NCI-H2196 (cell line): ENCODE data around the gene UPK3B.
"Not testable (repeated sequence)": the region's sequence is repeated elsewhere in the genome, so short reads cannot be mapped to it uniquely, and the experiment has no call there.

Source experiments
- DNase-seq: peaks from one replicate; lab custom pipeline; 2025; ENCODE audit not compliant: unreplicated experiment; lab: John Stamatoyannopoulos, UW

UPK3B gene

DNA sequence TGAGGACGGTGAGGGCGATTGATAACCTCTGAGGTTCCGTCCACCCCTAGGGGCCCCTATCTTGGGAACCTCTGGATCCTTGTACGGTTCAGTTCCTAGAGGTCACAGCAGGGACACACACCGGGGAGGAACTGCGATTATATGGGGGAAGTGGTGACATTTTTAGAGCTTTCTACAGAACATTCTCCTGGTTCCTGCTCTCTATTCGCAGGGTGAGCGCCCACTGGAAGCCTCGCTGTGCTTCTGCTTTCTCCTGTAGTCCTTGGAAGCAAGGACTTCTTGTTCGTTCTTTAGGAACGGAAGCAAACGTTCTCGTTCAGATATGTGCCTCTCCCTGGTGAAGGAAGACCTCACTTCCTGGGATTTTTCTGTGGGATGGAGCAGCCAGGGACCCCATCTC lies 22.4 kb upstream of the UPK3B start:
- DNase-seq: not testable (repeated sequence)

DNA sequence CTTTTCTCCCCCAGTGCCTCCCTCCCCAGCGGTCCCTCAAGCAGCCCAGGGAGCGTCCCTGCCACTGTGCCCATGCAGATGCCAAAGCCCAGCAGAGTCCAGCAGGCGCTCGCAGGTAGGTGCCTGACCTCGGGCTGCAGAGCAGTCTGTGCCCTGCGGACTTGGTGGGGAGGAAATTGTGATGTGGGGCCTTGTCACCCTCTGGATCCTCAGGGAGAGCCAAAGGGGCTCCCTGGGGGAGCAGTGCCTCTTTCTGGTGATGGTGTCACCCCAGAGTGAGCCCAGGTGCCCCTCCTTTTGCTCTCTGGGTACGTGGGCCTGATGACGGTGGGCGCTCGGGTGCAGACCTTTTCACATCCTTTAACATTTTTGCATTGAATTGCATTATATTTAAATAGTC lies 18.2 kb upstream of the UPK3B start:
- not testable (repeated sequence) for DNase-seq

DNA sequence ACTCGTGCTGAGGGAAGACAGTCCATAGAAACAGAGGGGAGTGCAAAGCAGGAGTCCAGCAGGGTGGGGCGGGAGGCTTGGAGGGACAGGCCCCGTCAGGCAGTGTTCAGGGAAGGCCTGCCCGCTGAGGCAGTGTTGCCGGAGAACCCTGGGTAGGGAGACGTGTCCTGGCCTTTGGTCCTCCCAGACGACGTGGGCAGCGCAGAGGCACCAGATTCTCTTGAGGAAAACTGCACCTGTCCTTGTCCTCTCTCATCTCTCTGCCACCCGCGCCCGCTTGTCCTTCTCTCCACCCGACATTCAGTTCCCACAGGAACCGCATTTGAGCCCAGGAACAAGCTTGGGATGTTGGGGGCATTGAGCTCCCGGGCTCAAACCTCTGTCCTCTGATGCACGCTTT lies 14.6 kb upstream of the UPK3B start:
- not testable (repeated sequence) for DNase-seq

DNA sequence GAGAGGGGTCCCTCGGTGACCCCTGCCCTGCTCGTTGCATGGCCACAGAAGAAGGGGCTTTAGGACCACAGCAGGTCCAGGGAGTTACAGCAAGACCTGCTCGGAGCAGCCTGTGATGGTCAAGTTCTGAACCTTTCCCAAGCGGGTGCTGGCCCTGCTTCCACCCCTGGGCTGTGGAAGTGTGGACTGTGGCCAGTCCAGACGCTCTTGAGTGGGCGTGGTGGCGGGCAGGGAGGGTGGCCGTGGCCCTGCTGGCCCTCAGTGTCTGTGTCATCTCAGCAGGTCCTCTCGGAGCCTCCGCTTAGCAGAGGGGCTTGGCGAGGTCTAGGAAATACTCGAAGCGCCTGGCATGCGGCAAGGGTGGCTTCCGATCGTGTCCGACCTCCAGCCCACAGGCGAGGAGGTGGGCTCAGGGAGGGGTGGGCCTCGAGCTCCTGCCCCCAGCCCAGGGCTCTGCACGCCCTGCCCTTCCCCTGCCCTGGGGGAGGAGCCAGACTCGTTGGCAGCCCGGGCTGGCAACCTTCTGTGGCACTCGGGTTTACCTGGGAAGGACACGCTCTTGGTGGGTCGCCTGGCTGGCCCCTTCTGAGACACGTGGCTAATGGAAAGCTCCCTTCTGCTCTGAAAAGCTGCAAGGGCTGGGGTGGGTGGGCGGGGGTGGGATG lies 12.3 kb upstream of the UPK3B start:
- not testable (repeated sequence) for DNase-seq

DNA sequence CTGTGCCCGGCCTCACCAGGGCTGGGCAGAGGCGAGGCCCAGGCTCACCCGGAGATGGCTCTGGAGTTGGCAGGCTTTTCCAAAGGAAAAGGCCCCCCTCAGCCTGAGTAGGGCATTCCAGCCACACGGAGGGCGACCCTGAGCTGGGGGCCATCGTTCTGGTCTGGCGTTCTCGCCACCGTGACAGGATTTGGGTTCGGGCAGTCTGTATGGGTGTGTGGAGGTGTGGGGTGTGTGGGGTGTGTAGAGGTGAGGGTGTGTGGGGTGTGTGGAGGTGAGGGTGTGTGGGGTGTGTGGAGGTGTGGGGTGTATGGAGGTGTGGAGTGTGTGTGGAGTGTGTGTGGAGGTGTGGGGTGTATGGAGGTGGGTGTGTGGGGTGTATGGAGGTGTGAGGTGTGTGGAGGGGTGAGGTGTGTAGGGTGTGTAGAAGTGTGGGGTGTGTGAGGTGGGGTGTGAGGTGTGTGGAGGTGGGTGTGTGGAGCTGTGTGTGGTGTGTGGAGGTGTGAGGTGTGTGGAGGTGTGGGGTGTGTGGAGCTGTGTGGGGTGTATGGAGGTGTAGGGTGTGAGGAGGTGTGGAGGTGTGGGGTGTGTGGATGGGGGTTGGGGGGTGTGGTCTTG lies 11.7 kb upstream of the UPK3B start:
- not testable (repeated sequence) for DNase-seq

DNA sequence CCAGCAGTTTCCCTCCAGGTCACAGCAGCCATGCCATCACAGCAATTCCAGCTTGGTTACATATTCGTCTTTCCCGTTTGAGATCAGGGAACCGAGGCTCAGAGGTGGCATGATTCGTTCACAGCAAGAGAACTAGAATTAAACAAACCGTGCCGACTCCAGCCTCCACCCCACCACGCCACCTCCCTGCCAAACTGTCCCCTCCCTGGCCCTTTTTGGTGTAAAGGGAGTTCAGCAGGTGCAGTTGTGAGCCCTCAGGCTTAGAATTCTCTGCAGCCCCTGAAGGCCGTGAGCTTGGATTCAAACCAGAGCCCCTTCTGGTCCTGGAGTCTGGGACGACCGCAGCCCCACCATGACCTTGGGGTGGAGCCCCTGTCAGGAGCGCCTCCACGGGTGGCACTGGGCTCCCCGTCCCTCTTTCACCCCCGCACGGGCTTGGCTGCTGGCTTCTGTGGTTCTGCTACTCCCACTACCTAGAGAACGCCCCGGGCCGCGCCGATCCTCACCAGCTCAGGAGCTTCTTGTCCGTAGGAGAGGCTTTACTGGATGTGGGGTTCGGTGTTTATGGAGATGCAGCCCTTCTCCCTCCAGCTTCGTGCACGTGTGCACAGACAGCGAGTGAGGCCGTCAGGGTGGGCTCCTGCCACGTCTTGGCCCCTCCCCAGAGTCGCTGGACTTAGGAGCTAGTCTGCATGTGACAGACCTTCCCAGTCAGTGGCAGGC lies 11.0 kb upstream of the UPK3B start:
- DNase-seq: not testable (repeated sequence)

DNA sequence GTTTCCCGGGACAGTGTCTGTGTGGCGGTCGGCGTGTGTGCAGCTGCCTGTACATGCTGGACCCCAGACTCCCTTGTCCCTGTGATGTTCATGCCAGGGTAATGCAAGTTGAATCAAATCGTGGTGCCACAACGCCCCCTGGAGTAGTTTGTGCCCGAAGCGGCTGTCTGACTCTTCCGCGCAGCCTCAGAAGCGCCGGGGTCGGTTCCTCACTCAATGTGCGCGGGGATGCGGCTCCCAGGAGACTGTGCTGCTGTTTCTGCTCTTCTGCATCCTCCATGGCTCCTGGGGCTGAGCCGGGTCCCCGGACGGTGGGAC lies 10.5 kb upstream of the UPK3B start:
- not testable (repeated sequence) for DNase-seq

DNA sequence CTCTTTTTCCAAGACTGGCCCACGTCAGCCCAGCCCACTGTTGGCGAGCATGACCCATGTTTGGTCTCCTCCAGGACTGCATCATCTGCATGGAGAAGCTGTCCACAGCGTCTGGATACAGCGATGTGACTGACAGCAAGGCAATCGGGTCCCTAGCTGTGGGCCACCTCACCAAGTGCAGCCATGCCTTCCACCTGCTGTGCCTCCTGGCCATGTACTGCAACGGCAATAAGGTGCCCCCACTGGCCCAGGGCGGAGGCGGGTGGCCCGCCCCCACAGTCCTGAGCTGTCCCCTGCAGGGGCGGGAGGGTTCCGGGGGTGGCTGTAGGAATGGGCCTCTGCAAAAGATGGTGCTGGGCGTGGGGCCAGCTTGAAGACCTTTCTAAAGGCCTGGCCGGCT lies 8.1 kb upstream of the UPK3B start:
- not testable (repeated sequence) for DNase-seq

DNA sequence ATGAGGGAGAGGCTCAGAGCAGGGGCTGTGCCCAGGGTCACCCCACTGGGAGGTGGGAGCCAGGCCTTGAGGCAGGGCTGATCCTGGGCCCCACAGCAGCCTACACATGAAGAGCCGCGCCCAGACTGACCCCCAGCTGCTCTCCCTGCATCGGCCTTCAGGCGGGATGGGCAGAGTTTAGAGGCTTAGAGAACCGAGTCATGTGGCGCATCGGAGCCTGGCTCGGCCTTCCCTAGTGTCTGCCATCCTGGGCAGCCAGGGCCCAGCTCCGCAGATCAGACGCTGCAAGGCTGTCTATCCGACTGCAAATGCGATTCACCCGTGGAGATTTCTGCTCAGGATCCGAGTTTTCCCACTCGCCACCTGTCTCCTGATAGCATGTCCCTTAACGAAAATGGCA lies 7.5 kb upstream of the UPK3B start:
- DNase-seq: not testable (repeated sequence)

DNA sequence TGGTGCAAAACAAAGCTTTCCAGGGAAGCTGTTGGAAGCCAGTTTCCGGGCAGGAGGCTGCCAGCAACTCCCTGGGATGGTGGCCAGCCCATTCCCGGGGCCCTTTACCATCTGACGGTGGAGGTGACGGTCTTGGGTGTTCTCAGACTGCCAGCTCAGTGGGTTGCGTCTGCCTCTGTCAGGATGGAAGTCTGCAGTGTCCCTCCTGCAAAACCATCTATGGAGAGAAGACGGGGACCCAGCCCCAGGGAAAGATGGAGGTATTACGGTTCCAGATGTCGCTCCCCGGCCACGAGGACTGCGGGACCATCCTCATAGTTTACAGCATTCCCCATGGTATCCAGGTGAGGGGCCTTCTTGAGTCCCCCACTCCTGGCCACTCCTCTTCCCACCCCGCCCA lies 7.1 kb upstream of the UPK3B start:
- DNase-seq: not testable (repeated sequence)

DNA sequence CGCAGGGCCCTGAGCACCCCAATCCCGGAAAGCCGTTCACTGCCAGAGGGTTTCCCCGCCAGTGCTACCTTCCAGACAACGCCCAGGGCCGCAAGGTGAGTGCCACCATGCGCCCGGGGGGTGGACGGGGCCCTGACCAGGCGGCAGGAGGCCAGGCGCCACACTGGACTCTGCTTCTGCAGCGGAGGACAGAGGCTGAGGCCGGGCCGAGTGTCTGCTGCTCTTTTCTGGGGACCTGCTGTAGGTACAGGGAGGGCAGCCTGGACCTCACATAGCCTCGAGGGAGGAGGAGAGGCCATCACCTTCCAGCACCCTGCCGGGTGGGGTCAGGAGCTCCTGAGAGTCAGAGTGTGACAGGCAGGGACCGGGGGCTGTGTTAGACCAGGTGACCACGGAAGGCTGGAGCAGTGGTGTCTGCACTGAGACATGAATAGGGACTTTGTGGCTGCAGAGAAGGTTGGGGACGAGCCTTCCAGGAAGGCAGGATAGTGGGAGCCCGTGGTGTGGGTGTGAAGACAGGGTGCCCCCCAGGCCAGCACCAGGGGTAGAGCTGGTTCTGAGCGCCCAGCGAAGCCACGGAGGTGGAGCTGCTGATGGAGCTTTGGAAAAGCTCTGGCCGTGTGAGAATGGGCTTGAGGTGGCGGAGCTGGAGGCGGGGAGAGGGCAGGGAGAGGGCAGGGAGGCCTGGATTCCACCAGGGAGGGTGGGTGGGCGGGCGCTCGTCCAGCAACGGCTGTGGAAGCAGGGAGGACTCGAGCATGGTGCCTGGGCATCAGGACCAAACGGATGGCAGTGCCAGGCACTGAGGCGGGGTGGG lies 5.8 kb upstream of the UPK3B start:
- DNase-seq: not testable (repeated sequence)

DNA sequence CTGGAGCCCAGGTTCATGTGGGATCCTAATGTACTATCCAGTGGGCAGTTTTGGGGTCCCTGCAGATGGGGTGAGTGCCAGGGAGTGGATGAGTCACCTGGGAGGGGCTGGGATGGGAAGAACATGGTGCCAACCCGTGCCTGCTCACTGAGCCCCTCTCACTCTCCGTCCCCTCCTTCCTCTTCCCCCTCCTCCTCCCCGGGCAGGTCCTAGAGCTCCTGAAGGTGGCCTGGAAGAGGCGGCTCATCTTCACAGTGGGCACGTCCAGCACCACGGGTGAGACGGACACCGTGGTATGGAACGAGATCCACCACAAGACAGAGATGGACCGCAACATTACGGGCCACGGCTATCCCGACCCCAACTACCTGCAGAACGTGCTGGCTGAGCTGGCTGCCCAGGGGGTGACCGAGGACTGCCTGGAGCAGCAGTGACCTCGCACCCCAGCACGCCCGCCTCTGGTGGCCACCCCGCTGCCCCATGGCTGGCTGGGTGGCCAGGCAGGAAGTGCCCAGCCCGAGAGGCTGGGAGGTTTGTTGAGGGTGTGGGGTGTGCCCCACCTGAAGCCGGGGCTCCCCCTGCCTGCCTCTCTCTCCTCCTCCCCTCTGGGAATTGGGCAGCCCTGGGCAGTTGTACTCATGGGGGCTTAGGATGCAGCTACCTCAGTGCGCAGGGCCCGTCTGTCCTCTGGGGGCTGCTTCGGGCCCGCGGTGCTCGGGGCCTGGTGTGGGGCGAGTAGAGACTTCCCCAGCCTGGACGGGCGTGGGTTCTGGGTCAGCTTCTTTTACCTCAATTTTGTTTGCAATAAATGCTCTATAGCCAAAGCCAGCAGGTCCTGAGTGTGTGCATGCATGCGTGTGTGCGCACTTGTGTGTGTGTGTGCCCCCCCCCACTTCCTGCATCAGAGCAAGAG lies 4.9 kb upstream of the UPK3B start:
- DNase-seq: no peak

DNA sequence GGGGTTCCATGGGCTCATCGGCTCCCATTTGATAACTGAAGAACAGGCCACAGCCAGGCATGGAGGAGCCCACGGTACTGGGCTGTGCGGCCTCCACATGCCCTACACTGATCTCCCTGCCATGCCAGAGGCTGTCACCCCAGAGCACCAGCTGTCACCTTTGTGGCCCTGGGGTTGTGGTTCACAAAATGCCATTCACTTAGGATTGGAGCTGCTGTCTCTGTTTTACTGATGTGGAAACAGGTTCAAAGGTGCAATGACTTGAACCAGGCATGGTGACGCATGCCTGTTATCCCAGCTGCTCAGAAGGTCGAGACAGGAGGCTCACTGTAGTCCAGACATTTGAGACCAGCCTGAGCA lies 4.3 kb upstream of the UPK3B start:
- no peak for DNase-seq

DNA sequence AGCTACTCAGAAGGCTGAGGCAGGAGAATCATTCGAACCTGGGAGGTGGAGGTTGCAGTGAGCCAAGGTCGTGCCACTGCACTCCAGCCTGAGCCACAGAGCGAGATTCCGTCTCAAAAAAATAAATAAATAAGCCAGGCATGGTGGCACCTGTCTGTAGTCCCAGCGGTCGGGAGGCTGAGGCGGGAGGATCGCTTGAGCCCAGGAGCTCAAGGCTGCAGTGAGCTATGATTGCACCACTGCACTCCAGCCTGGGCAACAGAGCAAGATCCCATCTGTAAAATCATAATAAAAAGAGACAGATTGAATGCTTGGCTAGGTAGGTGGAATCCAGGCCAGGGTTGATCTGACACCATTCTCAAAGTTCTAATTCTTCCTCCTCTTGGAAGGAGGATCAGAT lies 3.7 kb upstream of the UPK3B start:
- not testable (repeated sequence) for DNase-seq

DNA sequence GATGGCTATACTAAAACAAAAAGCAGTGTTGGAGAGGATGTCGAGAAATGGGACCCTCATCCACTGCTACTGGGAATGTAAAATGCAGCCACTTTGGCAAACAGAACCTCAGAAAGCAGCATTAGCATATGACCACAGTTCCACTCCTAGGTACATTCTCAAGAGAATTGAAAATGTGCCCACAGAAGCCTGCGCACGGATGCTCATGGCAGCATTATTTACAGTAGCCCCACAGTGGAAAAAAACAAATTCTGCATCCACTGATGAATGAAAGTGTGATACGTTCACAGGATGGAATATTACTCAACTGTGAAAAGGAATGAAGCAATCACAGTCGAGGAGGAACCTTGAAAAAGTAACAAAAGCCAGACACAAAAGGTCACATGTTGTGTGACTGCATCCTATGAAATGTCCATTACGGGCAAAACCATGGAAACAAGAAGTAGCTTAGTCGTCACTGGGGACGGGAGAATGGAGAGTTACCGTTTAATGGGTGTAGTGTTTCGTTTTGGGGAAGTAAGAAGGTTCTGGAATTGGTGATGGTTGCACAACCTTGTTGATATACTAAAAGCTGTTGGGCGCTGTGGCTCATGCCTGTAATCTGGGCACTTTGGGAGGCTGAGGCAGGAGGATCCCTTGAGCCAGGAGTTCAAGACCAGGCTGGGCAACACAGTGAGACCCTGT lies 2.5 kb upstream of the UPK3B start:
- DNase-seq: no peak

DNA sequence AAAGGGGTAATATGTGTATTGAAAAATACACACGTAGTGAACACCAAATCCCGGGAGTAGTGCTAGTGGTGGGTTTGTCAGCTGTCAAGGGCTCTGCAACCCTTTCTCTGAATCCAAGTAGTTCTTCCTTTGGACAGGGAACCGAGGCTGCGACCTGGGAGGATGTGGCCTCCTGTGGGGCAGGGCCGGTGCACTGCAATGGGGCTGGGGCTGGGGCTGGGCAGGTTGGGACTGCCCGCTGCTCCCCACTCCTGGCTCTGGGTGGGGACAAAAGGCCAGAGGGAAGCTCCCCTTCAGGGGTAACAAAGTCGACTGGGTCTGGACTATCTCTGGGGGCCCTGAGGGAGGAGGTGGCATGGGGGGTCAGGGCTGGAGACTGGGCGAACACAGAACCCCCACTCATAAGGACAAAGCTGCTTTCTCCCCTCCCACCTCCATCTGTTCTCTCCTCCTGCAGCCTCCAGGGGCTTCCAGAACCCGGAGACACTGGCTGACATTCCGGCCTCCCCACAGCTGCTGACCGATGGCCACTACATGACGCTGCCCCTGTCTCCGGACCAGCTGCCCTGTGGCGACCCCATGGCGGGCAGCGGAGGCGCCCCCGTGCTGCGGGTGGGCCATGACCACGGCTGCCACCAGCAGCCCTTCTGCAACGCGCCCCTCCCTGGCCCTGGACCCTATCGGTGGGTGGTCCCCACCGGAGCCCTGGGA lies 1.0 kb downstream of the UPK3B start:
- DNase-seq: not testable (repeated sequence)

DNA sequence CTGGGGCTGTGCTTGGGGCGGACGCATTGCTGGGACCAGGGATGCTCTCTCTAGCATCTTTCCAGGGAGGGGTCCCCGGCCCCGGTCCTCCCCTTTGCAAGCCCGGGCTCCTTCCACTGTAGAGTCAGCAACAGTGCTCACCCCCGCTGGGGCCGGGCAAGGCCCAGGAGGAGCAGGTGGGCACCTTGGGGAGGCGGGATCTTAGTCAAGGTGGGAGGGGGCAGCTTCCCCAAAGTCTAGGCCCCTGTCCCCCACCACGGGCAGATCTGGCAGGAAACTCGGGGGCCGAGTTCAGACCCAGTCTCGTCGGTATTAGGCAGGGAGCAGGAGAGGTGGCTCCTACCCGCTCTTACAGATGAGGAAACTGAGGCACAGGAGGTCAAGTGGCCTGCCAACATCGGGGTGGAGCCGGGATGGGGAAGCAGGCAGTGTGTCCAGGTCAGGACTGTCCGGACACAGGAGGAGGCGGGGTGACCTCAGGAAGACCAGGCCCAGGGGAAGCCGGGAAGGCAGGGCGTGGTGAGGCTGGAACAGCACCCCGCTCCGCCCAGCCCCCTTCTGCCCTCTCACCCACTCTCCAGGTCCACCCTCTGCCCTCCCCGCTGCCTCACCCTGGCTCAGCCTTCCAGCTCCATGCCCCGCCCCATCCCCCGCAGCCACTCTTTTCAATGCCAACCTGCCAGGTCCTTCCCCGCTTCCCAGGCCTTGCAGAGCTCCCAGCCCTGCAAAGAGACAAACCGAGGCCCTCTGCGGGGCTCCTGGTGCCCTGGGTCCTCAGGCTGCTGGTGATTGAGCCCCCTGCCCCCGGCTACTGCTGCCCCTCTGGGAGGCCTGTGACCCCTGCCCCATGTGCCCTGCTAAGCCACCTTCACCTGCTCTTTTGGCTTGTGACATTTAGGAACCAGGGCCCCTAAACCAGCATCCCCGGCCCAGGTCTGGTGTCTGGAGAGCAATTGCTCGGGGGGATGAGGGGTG lies 1.8 kb downstream of the UPK3B start:
- not testable (repeated sequence) for DNase-seq
